T-helper 1 cell (primary cell): ENCODE results near the gene ARHGAP12.
"Not testable (repeated sequence)": the region's sequence is repeated elsewhere in the genome, so short reads cannot be mapped to it uniquely, and the experiment has no call there.

ENCODE experiments used
- DNase-seq, 5 donors: peaks; one replicate each; pipeline ENCODE4 v3.0.0-alpha.2; 2012 to 2020

The ARHGAP12 gene

DNA sequence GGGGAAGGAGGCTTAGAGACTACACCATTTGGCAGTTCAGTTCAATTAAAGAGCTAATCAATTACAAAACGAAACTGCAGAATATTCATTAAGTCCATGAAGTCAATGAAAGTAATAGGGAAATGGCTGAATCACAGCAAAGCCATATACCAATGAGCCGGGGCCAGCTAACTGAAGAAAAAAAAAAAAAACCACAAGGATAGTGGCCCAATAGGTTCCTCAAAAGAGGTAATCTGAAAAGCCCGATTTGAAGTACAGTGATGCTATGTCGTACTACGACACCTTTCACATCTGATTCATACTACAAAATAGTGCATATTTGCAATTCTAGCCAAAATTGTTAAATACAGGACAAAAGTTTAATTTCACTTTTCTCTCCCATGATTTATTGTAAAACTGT, 2.5 kb downstream of the ARHGAP12 start:
- no peak for DNase-seq

DNA sequence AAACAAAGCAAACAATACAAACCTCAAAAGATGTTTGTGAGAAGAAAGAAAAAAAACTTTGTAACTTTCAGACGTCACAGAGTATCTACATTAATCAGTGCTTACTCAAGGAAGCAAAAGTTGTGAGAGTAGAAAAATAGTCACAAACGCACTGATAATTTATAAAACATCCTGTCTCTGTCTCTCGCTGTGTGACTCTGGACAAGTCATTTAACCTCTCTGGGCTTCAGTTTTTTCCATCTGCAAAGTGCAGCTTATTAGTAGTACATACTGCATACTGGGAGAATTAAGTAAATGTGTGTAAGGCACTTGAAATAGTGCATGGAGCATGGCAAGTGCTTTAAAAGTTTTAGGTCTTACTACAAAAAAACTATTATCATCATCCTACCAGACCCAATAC, 3.8 kb downstream of the ARHGAP12 start:
- DNase-seq: peak in 1 of 5 donors; percentile 8

GRCh38 chr10:31923389-31923788, 5.2 kb downstream of the ARHGAP12 start:
- no peak for DNase-seq

GRCh38 chr10:31921031-31921430, 7.6 kb downstream of the ARHGAP12 start:
- DNase-seq: peak in 1 of 5 donors; percentile 73

- no peak for DNase-seq
Measured at GRCh38 chr10:31920538-31920937, 8.1 kb downstream of the ARHGAP12 start.

DNA sequence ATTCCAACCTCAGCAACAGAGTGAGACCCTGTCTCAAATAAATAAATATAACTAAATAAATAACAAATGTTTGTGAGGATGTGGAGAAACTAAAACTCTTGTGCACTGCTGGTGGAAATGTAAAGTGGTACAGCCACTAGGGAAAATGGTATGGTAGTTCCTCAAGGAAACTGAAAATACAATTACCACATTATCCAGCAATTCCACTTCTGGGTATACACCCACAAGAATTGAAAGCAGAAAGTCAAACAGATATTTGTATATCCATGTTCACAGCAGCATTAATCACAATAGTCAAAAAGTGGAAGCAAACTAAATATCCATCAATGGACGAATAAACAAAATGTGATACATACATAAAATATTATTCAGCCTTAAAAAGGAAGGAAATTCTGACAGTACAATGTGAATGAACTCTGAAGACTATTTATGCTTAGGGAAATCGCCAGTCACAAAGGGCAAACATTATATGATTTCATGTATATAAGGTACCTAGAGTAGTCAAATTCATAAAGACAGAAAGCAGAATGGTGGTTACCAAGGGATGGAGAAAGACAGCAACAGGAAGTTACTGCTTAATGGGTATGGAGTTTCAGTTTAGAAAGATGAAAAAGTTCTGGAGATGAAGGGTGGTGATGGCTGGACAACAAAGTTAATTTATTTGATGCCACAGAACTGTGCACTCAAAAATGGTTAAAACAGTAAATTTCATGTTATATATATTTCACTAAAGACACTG, 9.8 kb downstream of the ARHGAP12 start:
- peak in 1 of 5 donors; percentile 42 for DNase-seq

GRCh38 chr10:31914370-31914769, 14.3 kb downstream of the ARHGAP12 start:
- no peak for DNase-seq

GRCh38 chr10:31912898-31913850, 15.5 kb downstream of the ARHGAP12 start:
- DNase-seq: no peak

- no peak for DNase-seq
Measured at GRCh38 chr10:31912289-31912688, 16.3 kb downstream of the ARHGAP12 start.

DNA sequence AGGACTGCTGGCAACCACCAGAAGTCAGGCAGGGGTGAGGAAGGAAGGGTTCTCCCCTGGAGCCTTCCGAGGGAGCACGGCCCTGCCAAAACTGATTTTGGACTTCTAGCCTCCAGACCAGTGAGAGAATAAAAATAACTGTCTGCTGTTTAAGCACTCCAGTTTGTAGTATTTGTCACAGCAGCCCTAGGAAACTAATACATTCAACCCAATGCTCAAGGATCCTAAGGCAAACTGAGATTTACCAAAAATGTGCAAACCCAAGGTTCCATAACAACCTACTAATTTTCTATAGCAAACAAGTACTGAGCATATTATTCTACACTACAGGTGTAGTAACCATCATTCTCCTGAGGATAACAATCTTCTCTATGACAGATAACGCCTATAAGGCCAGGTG, 18.6 kb downstream of the ARHGAP12 start:
- DNase-seq: no peak

DNA sequence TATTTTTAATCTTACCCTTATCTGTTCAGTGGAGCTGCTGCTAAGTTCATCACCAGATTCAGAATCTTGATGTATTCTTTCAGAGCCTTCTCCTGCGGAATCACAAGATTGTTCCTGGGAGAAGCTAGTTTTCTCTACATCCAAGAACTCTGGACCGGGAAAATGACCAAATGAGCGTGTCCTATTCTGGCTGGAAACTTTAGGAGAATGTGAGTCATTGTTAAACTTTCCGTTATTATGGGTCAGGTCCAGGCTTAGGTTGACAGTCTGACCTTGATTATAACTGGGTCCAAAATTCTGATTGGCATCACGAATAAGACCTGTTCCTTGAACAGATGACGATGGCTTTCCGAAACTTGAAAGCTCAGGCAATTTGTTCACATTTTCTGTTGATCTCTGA, 20.5 kb downstream of the ARHGAP12 start:
- DNase-seq: no peak

DNA sequence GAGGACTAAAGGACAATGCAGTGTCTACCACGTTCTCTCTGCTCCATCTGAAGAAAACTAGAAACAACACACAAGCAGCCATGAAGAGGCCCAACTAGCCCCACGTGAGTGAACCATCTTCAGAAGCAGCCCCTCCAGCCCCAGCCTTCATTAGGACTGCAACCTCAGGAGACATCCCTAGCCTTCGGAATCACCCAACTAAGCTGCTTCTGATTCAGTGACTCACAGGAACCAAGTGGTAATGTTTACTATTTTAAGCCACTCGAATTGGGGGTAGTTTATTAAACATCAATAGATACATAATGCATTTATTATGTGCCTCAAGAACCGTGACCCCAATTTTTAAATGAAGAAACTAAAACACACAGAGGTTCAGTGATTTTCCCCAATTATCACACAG, 22.6 kb downstream of the ARHGAP12 start:
- no peak for DNase-seq

- DNase-seq: no peak
Measured at GRCh38 chr10:31905586-31905985, 23.0 kb downstream of the ARHGAP12 start.

GRCh38 chr10:31902625-31903024, 26.0 kb downstream of the ARHGAP12 start:
- no peak for DNase-seq

DNA sequence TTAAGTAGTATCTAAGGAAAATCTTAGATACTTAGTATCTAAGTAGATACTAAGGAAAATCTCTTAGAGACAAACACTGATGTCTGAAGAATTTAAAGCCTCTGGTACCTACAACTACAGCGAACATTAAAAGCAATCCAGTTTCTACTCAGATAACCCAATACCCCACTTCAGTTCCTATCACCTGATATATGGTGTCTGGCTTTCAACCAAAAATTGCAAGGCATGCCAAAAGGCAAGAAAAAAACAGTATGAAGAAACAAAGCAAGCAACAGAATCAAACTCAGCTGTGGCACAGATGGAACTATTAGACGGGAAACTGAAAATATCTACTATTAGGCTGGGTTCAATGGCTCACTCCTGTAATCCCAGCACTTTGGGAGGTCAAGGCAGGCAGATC, 31.1 kb downstream of the ARHGAP12 start:
- no peak for DNase-seq

DNA sequence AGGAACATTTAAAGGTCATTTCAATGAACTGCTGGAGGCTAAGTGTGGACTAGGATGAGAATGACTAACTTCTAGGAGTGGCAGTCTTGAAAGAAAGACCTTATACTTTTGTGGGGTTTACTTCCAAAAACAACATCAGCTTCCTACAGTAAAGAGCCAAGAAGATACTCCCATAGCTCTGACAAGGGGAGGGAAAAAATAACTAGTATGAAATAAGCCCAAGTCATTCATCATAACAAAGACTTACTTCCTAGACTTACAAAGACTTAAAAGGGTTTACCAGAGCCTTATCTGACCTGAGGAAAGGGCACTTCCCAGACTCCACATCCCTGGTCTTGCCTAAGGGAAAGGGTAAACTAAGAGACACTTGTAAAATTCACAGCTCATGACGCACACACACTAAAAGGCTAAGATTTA, 31.7 kb downstream of the ARHGAP12 start:
- DNase-seq: no peak

- not testable (repeated sequence) for DNase-seq
Measured at GRCh38 chr10:31895722-31896121, 32.9 kb downstream of the ARHGAP12 start.

DNA sequence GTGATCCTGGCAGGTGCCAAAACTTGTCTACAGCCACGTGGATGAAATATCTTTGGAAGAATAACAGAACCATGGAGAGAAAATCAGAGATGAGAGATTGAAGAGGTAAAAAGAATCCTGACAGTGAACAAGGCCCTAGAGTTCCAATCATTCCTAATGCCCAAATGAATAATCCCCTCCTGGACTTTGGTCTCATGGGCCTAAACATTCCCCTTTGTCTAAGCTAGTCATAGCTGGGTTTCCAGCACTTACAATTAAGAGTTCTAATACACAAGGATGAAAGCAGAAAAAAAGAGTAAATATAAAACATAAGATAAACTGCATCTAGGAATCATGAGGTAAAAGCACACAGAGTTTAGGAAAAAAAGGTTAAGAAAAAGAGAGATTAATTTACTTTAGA, 40.2 kb downstream of the ARHGAP12 start:
- no peak for DNase-seq

DNA sequence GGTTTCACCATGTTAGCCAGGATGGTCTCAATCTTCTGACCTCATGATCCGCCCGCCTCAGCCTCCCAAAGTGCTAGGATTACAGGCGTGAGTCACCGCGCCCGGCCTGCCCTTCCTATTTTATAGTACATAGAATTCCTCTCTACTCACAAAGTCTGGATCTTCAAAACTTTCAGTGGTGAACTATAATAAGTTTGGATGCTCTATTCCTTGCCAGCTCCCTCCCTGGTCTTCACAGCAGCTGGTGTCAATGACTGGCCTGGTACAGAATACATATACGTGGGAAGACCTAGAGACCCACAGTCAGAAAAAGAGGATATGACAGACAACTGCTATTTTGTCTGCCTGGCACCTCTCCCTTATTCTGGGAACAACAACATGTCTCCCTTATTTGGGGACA, 40.8 kb downstream of the ARHGAP12 start:
- DNase-seq: no peak

DNA sequence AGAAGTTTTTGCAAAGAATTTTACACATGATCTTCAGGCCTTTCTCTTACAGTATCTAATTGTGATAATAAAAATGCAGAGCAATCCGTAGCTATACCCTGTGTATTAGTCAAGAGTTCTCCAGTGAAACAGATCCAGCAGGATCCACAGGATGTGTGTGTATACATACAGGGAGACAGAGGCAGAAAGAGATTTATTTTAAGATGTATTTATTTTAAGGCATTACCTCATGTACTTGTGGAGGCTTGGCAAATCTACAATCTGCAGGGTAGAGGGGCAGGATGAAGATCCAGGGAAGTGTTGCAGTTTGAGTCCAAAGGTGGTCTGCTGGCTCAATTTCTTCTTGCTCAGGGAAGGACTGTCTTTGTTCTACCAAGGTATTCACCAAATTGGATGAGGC, 41.7 kb downstream of the ARHGAP12 start:
- DNase-seq: no peak

- no peak for DNase-seq
Measured at GRCh38 chr10:31885971-31886370, 42.7 kb downstream of the ARHGAP12 start.

- DNase-seq: no peak
Measured at GRCh38 chr10:31884386-31884785, 44.2 kb downstream of the ARHGAP12 start.

- DNase-seq: no peak
Measured at GRCh38 chr10:31883397-31883796, 45.2 kb downstream of the ARHGAP12 start.

DNA sequence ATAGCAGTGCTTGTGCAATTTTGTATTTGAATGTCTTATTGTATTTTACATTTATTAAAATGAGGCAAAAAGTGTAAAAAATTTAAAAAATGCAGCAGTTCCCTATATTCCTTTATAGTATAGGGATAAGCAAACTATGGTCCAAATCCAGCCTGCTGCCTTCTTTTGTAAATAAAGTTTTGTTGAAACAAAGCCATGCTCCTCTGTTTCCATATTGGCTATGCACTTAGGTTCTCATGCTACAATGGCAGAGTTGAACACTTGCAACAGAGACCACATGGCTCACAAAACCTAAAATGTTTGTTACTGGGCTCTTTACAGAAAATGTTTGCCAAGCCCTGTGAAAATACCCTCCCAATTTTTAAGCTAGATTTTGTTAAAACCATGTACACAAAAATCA, 50.1 kb downstream of the ARHGAP12 start:
- no peak for DNase-seq
